Measurements from ENCODE around the gene CST7.

Gene CST7

DNA sequence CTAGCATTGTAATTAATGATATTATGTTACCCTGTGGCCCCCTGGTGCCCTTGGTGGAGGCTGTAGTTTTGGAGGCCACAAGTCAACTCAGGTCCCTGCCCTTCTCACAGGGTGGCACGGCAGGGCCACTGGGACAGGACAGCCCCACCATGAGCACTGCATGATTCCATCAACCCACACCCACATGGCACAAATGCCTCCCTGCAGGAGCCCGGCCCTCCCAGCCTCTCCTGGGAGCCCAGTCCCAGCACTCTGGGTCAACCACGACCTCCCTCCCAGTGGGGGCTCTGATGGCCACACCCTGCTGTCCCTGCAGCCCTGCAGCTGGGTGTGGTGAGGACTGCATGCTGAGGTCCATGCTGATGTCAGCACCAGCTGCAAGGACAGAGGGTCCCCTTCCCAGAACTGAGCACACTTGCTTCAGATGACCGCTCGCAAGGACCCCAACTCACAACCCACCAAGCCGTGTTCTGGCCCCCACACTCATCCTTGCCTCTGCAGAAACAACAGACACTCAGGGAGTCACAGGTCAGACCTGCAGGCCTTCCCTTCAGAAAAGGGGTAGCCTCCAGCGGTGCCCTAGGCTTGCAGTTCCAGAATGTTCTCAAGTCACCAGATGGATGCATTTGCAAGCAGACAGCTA, 15.7 kb upstream of the CST7 start:
- Histone ChIP-seq H3K4me3 (ENCODE audit: low read length, poor library complexity, severe bottlenecking) (no peak overlapping the region), H4K20me1 (ENCODE audit: insufficient read depth, low read length, poor library complexity, severe bottlenecking) (no peaks in the 10 kb centered on the region), H3K9me3 (ENCODE audit: insufficient read depth, low read depth, low read length) (peaks cover 3% of the 10 kb centered on the region; the same call in 1 of the 2 replicates), H3K4me2 (ENCODE audit: low read depth, low read length, poor library complexity, severe bottlenecking) (no peak overlapping the region), H2AFZ (ENCODE audit: low read length) (no peak overlapping the region), H3K9ac (ENCODE audit: low read depth, low read length, poor library complexity, severe bottlenecking) (no peak overlapping the region), H3K4me1 (ENCODE audit: insufficient read depth, low read length, poor library complexity, severe bottlenecking) (peaks cover 22% of the 10 kb centered on the region), H3K79me2 (ENCODE audit: insufficient read depth, low read length) (no peaks in the 10 kb centered on the region), H3K27me3 (ENCODE audit: insufficient read depth, low read length, poor library complexity, severe bottlenecking) (no peaks in the 10 kb centered on the region), H3K36me3 (ENCODE audit: insufficient read depth, low read length) (no peaks in the 10 kb centered on the region), H3K9me2 (replicated peaks; ENCODE audit: low read depth, low read length) (no peaks in the 10 kb centered on the region), H3F3A (ENCODE audit: low read depth) (no peaks in the 10 kb centered on the region)
- no peak for TF ChIP-seq EZH2phosphoT487 (IDR thresholded peaks at IDR 0.05; ENCODE audit: borderline replicate concordance)
- TF ChIP-seq, protein P1, sequence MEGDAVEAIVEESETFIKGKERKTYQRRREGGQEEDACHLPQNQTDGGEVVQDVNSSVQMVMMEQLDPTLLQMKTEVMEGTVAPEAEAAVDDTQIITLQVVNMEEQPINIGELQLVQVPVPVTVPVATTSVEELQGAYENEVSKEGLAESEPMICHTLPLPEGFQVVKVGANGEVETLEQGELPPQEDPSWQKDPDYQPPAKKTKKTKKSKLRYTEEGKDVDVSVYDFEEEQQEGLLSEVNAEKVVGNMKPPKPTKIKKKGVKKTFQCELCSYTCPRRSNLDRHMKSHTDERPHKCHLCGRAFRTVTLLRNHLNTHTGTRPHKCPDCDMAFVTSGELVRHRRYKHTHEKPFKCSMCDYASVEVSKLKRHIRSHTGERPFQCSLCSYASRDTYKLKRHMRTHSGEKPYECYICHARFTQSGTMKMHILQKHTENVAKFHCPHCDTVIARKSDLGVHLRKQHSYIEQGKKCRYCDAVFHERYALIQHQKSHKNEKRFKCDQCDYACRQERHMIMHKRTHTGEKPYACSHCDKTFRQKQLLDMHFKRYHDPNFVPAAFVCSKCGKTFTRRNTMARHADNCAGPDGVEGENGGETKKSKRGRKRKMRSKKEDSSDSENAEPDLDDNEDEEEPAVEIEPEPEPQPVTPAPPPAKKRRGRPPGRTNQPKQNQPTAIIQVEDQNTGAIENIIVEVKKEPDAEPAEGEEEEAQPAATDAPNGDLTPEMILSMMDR (conservative IDR thresholded peaks at IDR 0.05; ENCODE audit: low read length): no peak

DNA sequence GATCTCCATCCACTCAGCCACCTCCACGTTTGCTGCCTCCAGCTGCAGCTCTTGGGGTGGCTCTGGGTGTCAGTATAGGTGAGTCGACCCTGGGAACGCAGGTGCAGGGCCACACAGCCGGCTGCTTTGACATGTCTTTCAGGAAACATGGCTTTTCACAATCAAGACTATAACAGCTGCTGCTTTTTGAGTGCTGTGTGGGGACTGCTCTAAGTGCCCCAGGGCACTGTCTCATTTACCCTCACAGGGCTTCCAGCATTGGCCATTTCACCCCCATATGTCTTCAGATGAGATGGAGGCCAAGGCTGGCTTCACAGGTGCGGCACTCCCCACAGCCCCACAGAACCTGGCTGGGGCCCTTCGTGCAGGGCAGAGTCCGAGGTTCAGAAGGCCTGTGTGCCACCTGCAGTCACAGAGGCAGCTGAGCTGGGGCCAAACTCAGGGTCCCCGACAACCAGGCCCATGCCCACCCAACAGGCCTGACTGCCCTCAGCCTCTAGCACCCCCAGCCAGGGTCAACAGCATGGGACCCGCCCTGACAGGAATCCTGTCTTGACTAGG, 14.9 kb upstream of the CST7 start:
- no peaks in the 10 kb centered on the region for H3F3A ChIP-seq (ENCODE audit: low read depth)
- no peaks in the 10 kb centered on the region for H4K20me1 ChIP-seq (ENCODE audit: insufficient read depth, low read length, poor library complexity, severe bottlenecking)
- no peaks in the 10 kb centered on the region for H3K79me2 ChIP-seq (ENCODE audit: insufficient read depth, low read length)
- no peak for TF ChIP-seq EZH2phosphoT487 (IDR thresholded peaks at IDR 0.05; ENCODE audit: borderline replicate concordance)
- TF ChIP-seq, protein P1 (conservative IDR thresholded peaks at IDR 0.05; ENCODE audit: low read length): no peak
- no peak overlapping the region for H3K4me3 ChIP-seq (ENCODE audit: low read length, poor library complexity, severe bottlenecking)
- no peaks in the 10 kb centered on the region for H3K36me3 ChIP-seq (ENCODE audit: insufficient read depth, low read length)
- peaks cover 3% of the 10 kb centered on the region; the same call in 1 of the 2 replicates for H3K9me3 ChIP-seq (ENCODE audit: insufficient read depth, low read depth, low read length)
- H3K4me1 ChIP-seq (ENCODE audit: insufficient read depth, low read length, poor library complexity, severe bottlenecking): peaks cover 22% of the 10 kb centered on the region
- no peak overlapping the region for H3K4me2 ChIP-seq (ENCODE audit: low read depth, low read length, poor library complexity, severe bottlenecking)
- no peaks in the 10 kb centered on the region for H3K9me2 ChIP-seq (replicated peaks; ENCODE audit: low read depth, low read length)
- H2AFZ ChIP-seq (ENCODE audit: low read length): no peak overlapping the region
- H3K27me3 ChIP-seq (ENCODE audit: insufficient read depth, low read length, poor library complexity, severe bottlenecking): no peaks in the 10 kb centered on the region
- no peak overlapping the region for H3K9ac ChIP-seq (ENCODE audit: low read depth, low read length, poor library complexity, severe bottlenecking)

DNA sequence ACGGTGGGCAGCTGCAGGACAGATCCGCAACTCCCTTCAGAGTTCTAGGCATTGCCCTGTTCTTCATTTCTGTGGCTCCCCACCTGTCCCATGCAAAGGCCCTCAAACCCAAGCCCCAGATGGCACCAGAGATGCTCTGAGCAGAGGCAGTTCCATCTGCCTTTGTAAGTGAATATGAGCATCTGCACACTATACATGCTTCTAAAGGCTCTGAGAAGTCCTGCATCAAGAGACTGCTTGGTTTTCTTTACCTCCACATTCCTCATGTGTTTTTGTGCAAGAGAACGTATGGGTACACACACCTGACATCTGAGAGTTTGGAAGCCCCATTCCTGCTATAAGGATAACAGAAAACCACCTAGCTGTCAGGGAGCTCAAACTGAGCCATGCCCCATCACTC, 14.4 kb upstream of the CST7 start:
- TF ChIP-seq EZH2phosphoT487 (IDR thresholded peaks at IDR 0.05; ENCODE audit: borderline replicate concordance): no peak
- no peak overlapping the region for H3K4me3 ChIP-seq (ENCODE audit: low read length, poor library complexity, severe bottlenecking)
- H4K20me1 ChIP-seq (ENCODE audit: insufficient read depth, low read length, poor library complexity, severe bottlenecking): no peaks in the 10 kb centered on the region
- H3K9me2 ChIP-seq (replicated peaks; ENCODE audit: low read depth, low read length): no peaks in the 10 kb centered on the region
- H3F3A ChIP-seq (ENCODE audit: low read depth): no peaks in the 10 kb centered on the region
- no peak overlapping the region for H3K4me2 ChIP-seq (ENCODE audit: low read depth, low read length, poor library complexity, severe bottlenecking)
- no peak overlapping the region for H2AFZ ChIP-seq (ENCODE audit: low read length)
- peaks cover 3% of the 10 kb centered on the region; the same call in 1 of the 2 replicates for H3K9me3 ChIP-seq (ENCODE audit: insufficient read depth, low read depth, low read length)
- peaks cover 22% of the 10 kb centered on the region for H3K4me1 ChIP-seq (ENCODE audit: insufficient read depth, low read length, poor library complexity, severe bottlenecking)
- no peaks in the 10 kb centered on the region for H3K36me3 ChIP-seq (ENCODE audit: insufficient read depth, low read length)
- H3K79me2 ChIP-seq (ENCODE audit: insufficient read depth, low read length): no peaks in the 10 kb centered on the region
- no peaks in the 10 kb centered on the region for H3K27me3 ChIP-seq (ENCODE audit: insufficient read depth, low read length, poor library complexity, severe bottlenecking)
- no peak overlapping the region for H3K9ac ChIP-seq (ENCODE audit: low read depth, low read length, poor library complexity, severe bottlenecking)
